ENCODE results near the gene AREL1.

DNA sequence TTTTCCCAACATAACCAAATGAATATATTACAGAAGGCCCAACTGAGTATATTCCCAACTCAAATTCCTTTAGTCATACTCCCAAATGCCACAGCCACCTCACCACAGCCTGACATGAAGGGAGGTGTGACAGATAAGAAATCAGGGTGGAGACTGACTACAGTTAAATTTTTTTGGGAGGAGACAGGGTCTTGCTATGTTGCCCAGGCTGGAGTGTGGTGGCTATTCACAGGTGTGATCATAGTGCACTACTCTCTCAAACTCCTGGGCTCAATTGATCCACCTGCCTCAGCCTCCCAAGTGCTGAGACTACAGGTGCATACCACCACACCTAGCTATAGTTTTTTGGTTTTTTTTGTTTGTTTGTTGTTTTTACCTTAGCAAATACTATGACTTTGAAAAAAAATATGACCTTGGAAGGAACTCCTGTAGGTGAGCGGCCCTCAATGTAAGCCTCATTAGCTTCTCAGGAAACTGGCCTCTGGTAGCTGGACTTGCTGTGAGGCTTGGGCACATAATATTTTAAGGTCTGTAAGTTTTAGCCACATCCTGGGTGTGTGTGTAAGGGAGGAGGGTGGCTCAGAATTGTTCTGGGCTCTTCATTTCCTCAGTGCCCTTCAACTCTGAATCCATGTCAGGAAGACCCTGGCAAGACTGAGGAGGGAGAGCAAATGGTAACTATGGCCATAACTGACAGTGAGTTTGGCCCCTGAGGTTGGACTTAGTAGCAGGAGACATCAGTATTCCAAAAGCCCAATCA lies 61.8 kb downstream of the AREL1 start:
- TF ChIP-seq, protein P1, sequence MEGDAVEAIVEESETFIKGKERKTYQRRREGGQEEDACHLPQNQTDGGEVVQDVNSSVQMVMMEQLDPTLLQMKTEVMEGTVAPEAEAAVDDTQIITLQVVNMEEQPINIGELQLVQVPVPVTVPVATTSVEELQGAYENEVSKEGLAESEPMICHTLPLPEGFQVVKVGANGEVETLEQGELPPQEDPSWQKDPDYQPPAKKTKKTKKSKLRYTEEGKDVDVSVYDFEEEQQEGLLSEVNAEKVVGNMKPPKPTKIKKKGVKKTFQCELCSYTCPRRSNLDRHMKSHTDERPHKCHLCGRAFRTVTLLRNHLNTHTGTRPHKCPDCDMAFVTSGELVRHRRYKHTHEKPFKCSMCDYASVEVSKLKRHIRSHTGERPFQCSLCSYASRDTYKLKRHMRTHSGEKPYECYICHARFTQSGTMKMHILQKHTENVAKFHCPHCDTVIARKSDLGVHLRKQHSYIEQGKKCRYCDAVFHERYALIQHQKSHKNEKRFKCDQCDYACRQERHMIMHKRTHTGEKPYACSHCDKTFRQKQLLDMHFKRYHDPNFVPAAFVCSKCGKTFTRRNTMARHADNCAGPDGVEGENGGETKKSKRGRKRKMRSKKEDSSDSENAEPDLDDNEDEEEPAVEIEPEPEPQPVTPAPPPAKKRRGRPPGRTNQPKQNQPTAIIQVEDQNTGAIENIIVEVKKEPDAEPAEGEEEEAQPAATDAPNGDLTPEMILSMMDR (IDR thresholded peaks at IDR 0.05) = no peak
- TF ChIP-seq POLR2AphosphoS5 (IDR thresholded peaks at IDR 0.05) (no peak), POLR2A (IDR thresholded peaks at IDR 0.05) (no peak)

Measured in breast epithelium (tissue), 3 donors.